Measurements from ENCODE around the gene LIMK2. TPM values are rescaled to one million over a fixed set of nuclear protein-coding genes. Genes with fewer than 3 reads are reported as not detected.

LIMK2 gene
- total RNA-seq, result 38.5 TPM

DNA sequence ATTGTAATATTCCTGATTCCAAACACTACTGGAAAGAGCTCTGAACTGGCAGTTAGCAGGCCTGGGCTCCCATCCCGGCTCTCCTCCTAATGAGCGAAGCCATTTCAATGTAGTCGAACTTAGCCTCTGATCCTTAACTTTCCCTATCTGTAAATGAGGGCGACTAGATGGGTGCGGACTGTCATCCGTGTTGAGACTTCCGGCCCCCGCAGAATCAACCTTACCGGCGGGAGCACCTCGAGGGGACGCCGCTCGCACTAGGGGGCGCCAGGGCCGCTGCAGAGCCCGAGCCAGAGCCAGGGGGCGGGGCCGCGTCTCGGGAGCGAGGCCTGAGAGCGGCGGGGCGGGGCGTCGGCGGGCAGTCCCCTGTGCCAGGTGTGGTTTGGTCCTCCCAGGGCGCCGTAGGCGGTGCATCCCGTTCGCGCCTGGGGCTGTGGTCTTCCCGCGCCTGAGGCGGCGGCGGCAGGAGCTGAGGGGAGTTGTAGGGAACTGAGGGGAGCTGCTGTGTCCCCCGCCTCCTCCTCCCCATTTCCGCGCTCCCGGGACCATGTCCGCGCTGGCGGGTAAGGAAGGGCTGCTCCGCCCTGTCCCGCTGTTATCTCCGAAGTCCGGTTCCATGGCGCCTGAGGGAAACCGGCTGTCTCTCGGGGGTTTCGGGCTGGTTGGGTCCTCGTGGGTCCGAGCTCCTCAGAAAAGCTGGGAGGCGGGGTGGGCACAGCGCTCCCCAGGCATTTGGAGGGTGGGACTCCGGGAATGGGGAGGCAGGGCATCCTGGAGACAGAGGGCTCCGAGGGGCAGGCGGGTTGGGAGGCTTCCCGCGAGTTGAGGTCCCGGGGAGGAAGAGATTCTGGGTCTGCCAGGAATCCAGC lies at the start of gene LIMK2:
Gene LIMK2 (plus strand): TSS at position 437 of the 869 bp plus-strand sequence. CDS start 111 bp downstream, at position 548.

DNA sequence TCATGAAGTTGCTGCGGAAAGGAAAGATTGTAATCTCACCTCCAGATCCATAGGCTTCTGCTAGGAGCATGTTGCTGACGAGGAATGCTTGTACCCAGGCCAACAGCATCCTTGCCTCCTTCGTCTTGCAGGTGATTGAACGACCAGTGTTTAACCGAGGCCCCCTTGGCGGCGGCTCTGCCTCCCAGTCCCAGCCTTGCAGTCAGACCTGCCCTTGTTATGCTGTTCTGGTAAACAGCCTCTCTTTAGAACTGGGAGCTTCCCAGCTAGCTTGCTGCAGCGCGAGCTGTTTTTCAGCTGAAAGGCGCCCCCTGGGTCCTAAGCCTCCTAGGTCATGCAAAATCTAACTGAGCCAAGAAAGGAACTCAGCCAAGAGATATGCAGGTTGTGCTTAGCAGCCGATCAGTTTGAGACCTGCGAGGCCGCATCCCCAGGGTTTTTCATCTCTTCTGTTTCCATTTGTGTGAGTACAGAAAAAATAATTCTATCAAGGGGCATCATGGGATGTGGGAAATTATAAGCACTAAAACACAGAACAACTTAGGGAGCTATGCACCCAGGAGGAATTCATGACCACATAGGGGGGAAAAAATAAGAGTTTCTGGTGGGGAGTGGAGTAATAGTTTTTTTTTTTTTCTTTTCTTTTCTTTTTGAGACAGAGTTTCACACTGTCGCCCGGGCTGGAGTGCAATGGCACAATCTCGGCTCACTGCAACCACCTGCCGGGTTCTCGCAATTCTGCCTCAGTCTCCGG lies 80.3 kb downstream of the LIMK2 start, which contains the start of gene PIK3IP1:
Gene PIK3IP1 (minus strand): TSS at position 253 of the 754 bp plus-strand sequence. CDS start 144 bp downstream, at position 109.

Small RNAs within 50 kb of the gene (small RNA-seq; reads per million reads assigned to genes)
- gene RF00019, result not detected
- gene RNA5SP496, result not detected
- not detected for gene RNU6-1128P

Other genes starting within 250 kb of the LIMK2 start
- gene MORC2, start 243.5 kb upstream of the LIMK2 start, total RNA-seq, result 24.2 TPM
- gene TUG1, start 243.0 kb upstream of the LIMK2 start, total RNA-seq, result 98.0 TPM
- gene SMTN, start 131.0 kb upstream of the LIMK2 start, total RNA-seq, result 9.7 TPM
- 23.8 TPM for gene SELENOM, start 104.7 kb upstream of the LIMK2 start, total RNA-seq
- 3.7 TPM for gene INPP5J, start 89.3 kb upstream of the LIMK2 start, total RNA-seq
- 0.23 TPM for gene PLA2G3, start 71.8 kb upstream of the LIMK2 start, total RNA-seq
- gene RNF185, start 52.1 kb upstream of the LIMK2 start, total RNA-seq, result 26.5 TPM
- gene PIK3IP1, start 80.2 kb downstream of the LIMK2 start, total RNA-seq, result 16.6 TPM
- 31.1 TPM for gene PATZ1, start 134.0 kb downstream of the LIMK2 start, total RNA-seq
- gene DRG1, start 187.3 kb downstream of the LIMK2 start, total RNA-seq, result 75.4 TPM